Endothelial cell of umbilical vein (primary cell): ENCODE data around the gene DTX2. TPM values are rescaled to one million over a fixed set of nuclear protein-coding genes. Genes with fewer than 3 reads are reported as not detected.
"Not testable (repeated sequence)": the region's sequence is repeated elsewhere in the genome, so short reads cannot be mapped to it uniquely, and the experiment has no call there.

Source experiments
- BruUV-seq: library from RNA; stranded (reverse); fragments of 400-500 nt; replicated peaks from 2 replicates; lab custom pipeline; 2021; lab: Mats Ljungman, UMichigan
- CTCF ChIA-PET: fragments of 300-600, 350-600 bp; sonication (Branson Sonifier 250); formaldehyde crosslinking; loops from one replicate; lab custom pipeline; 2021; ENCODE audit warnings: antibody characterized with exemption, inconsistent platforms; lab: Charles Lee
- POLR2A ChIA-PET: fragments of 300-600, 350-600 bp; sonication (Branson Sonifier 250); formaldehyde crosslinking; loops from one replicate; lab custom pipeline; 2021; ENCODE audit warnings: antibody characterized with exemption, inconsistent platforms; lab: Charles Lee
- DNase-seq: peaks from one replicate; pipeline ENCODE4 v3.0.0-alpha.2; 2011; ENCODE audit warnings: low read depth, low spot score
- FAIRE-seq: peaks from 2 replicates; lab custom pipeline; 2011; peaks lifted over from hg19 to GRCh38; lab: Jason Lieb, UNC
- H2AFZ ChIP-seq: 2 replicates; pipeline ENCODE4 v1.6.0; 2012; ENCODE audit warnings: low read depth, low read length, control low read depth, inconsistent platforms
- H3K27ac ChIP-seq: 2 replicates; pipeline ENCODE4 v1.5.1; 2011; ENCODE audit warnings: low read depth, mild to moderate bottlenecking, control low read depth, low read length, moderate library complexity; ENCODE audit not compliant: insufficient read depth
- H3K27me3 ChIP-seq, 2 experiments: 2 replicates each; pipeline versions ENCODE4 v1.6.0 to v1.6.1; 2011; ENCODE audit warnings: low read length in 2 of 2, mixed read lengths in 1 of 2; ENCODE audit not compliant: control insufficient read depth in 2 of 2, insufficient read depth in 2 of 2
- H3K36me3 ChIP-seq, 2 experiments: 2 replicates in 1 of 2; 3 replicates in 1 of 2; pipeline ENCODE4 v1.5.1; 2011; ENCODE audit warnings: low read length in 2 of 2, mild to moderate bottlenecking in 1 of 2, moderate library complexity in 1 of 2; ENCODE audit not compliant: control insufficient read depth in 2 of 2, insufficient read depth in 2 of 2; ENCODE audit errors: extremely low read depth in 1 of 2
- H3K4me1 ChIP-seq: 3 replicates; pipeline ENCODE4 v1.5.1; 2011; ENCODE audit warnings: mild to moderate bottlenecking, low read length; ENCODE audit not compliant: control insufficient read depth, insufficient read depth; ENCODE audit errors: extremely low read depth
- H3K4me2 ChIP-seq: 2 replicates; pipeline ENCODE4 v1.6.1; 2011; ENCODE audit warnings: low read length, control low read depth, mixed read lengths; ENCODE audit not compliant: insufficient read depth
- H3K4me3 ChIP-seq, 3 experiments: fragments of 200-600 bp in 1 of 3; sonication (generic), shearing (Covaris generic) in 1 of 3; replicated peaks in 1 of 3; 2 replicates each; pipeline ENCODE4 v1.5.1; 2011 to 2016; ENCODE audit warnings: control low read depth in 3 of 3, low read length in 3 of 3, mild to moderate bottlenecking in 2 of 3, inconsistent platforms in 1 of 3, low read depth in 1 of 3, moderate library complexity in 1 of 3; ENCODE audit not compliant: insufficient read depth in 1 of 3
- H3K79me2 ChIP-seq: 2 replicates; pipeline ENCODE4 v1.6.0; 2012; ENCODE audit warnings: low read length, inconsistent platforms; ENCODE audit not compliant: control insufficient read depth, insufficient read depth
- H3K9ac ChIP-seq: replicated peaks from 2 replicates; pipeline ENCODE3; 2011; ENCODE audit warnings: low read length, control low read depth; ENCODE audit not compliant: insufficient read depth; ENCODE audit errors: extremely low read depth
- H3K9me1 ChIP-seq: replicated peaks from 3 replicates; pipeline ENCODE4 v1.6.0; 2011; ENCODE audit warnings: mild to moderate bottlenecking, low read length; ENCODE audit not compliant: control insufficient read depth, insufficient read depth; ENCODE audit errors: extremely low read depth
- H3K9me3 ChIP-seq: replicated peaks from 2 replicates; pipeline ENCODE4 v1.5.1; 2012; ENCODE audit warnings: low read length, inconsistent platforms; ENCODE audit not compliant: control insufficient read depth, insufficient read depth
- H4K20me1 ChIP-seq: replicated peaks from 2 replicates; pipeline ENCODE3; 2011; ENCODE audit warnings: mild to moderate bottlenecking, low read length; ENCODE audit not compliant: control insufficient read depth, insufficient read depth; ENCODE audit errors: extremely low read depth
- JUN ChIP-seq: IDR thresholded peaks from 2 replicates; pipeline ENCODE4 v1.6.1; 2011; ENCODE audit warnings: borderline replicate concordance, low read depth; ENCODE audit not compliant: insufficient read length, insufficient read depth
- dilution Hi-C: fragments of 300-500 bp; cut with MboI; formaldehyde crosslinking; loops from one replicate; pipeline ENCODE4 v1.15.0; 2019; ENCODE audit warnings: low sequenced_read_pairs; ENCODE audit not compliant: extremely low pct_ligation_motif_present
- intact Hi-C: fragments of 100-400 bp; cut with micrococcal nuclease; formaldehyde crosslinking; loops from one replicate; pipeline ENCODE4 v1.10.0; 2022
- polyA plus RNA-seq, 4 experiments: library from polyadenylated mRNA; depleted of rRNA in 3 of 4; stranded (reverse) in 3 of 4; unstranded in 1 of 4; fragments of >200 nt; gene quantifications; 2 replicates each; pipeline versions ENCODE4 v1.2.1 to v1.2.3, GENCODE V29; 2011 to 2012; ENCODE audit warnings: missing spikeins in 1 of 4
- total RNA-seq: library from RNA; stranded (reverse); gene quantifications from 2 replicates; pipeline ENCODE4 v1.2.3, GENCODE V29; 2021

The DTX2 gene
- total and polyA plus RNA-seq, 2 donors (not counting 3 experiments of a cell fraction or from before 2014, with no cell fraction given): 8.5 to 17.1 TPM

- FAIRE-seq, BruUV-seq, H3K9me3 ChIP-seq, H2AFZ ChIP-seq, POLR2A ChIA-PET, H4K20me1 ChIP-seq, dilution Hi-C loops, H3K27me3 ChIP-seq, H3K27ac ChIP-seq, H3K9ac ChIP-seq, H3K4me3 ChIP-seq, H3K4me1 ChIP-seq, H3K4me2 ChIP-seq, intact Hi-C loops, H3K9me1 ChIP-seq, DNase-seq, CTCF ChIA-PET, H3K79me2 ChIP-seq, H3K36me3 ChIP-seq: not testable (repeated sequence)
Measured at GRCh38 chr7:76417654-76418310, 43.7 kb upstream of the DTX2 start.

GRCh38 chr7:76421097-76421496 lies 40.4 kb upstream of the DTX2 start:
- BruUV-seq, POLR2A ChIA-PET: not testable (repeated sequence)

More at GRCh38 chr7:76421097-76421496, 40.4 kb upstream of the DTX2 start:
- H3K4me1 ChIP-seq, dilution Hi-C loops, H3K4me3 ChIP-seq, H3K79me2 ChIP-seq, H3K4me2 ChIP-seq, H3K9me1 ChIP-seq, H4K20me1 ChIP-seq, CTCF ChIA-PET, H3K36me3 ChIP-seq, H3K27ac ChIP-seq, H3K9ac ChIP-seq, H2AFZ ChIP-seq, intact Hi-C loops, H3K9me3 ChIP-seq, H3K27me3 ChIP-seq: not testable (repeated sequence)
- peak; percentile 71 for TF ChIP-seq JUN
- DNase-seq (peak; percentile 38), FAIRE-seq (peak; percentile 59)
